GM11168 (cell line): Measurements from ENCODE around the gene RDX.

Experiments used
- in situ Hi-C: fragments of 300-500 bp; cut with MboI; formaldehyde crosslinking; loops from one replicate; pipeline ENCODE4 v1.12.0; 2022; ENCODE audit warnings: low sequenced_read_pairs; ENCODE audit not compliant: unreplicated experiment

RDX gene

DNA sequence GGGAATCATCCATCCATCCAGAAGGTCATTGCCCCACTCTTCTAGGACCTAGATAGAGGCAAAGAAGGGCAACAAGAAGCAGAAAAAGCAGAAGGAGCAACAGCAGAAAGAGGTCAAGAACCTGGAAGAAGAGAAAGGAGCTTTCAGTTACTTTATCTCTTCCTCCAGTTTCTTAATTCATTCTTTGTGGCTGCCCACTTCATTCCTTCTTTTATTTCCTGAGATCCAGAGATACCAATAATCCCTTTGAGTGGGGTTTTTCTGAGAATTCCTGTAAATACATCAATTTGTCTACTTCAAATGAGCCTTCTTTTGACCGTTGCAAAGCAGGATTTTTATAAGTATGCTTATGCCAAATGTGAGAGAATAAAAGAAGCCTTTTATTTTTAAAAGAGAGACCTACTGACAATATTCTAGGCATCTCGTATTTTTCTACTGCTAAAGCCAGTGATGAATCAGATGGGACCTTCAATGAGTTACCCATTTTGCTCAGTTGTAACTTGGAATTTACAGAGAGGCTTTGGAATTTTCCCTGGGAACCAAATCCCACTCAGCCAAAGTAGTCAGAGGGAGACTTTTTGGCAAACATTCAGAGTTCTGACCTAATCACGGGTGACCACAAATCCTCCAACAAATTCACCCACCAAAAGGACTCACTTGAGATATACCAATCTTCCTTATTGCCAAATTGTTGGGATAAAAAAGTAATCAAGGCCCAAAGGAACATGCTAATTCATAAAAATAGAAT is 148.3 kb downstream of the RDX start:
- in situ Hi-C loops: no loop called here

DNA sequence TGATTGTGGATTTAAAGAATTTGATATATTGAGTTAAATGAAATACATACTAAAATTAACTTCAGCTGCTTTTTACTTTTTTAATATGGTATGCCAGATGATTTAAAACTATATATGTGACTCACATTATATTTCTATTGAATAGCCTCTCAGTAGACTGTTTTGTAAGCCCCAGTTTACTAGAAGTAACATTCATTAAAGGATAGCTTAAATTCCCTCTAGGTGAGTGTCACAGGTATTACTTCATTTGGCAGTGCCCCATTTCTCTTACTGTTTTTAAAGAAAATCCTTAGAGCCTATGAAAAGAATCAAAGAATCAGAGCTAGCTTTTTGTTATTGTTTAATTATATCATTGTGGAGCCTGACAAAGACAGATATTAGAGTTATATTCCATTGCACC is 154.6 kb downstream of the RDX start:
- in situ Hi-C loops: no loop called here

DNA sequence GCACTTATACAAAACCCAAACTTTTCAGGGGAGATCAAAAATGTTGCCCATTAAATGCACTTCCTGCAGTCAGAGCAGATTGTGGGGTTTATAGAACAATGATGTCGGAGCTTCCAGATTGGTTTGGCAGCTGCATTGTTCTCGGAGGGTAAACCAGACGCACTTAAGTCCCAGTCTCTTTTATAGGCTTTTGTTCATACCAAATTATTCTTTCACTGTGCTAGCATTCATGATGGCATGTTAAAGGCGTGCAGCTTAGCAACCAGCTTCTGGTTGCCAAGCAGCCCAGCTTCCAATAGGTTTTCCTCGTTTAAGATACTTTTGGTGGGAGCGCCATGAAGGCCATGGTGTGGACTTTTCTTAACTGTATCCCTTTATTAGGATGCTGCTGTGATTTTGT is 162.3 kb downstream of the RDX start:
- in situ Hi-C loops: no loop called here

DNA sequence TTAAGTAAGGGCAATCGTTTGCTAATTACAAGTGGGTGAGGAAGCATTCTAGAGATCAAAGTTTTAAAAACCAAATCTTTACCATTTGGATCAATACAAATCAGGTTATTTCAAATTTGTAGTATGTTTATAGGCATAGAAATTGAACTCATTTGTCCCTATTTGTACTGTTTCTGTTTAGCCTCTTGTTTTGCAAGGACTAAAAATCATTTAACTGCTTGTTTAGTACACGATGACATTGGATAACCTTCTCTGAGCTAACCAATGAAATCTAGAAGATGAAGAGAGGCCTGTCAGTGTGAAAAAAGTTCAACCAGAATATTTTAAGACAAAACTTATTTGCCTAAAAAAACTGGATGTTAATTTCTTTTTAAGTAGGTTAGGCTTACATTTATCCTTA is 163.3 kb downstream of the RDX start:
- in situ Hi-C loops: no loop called here

DNA sequence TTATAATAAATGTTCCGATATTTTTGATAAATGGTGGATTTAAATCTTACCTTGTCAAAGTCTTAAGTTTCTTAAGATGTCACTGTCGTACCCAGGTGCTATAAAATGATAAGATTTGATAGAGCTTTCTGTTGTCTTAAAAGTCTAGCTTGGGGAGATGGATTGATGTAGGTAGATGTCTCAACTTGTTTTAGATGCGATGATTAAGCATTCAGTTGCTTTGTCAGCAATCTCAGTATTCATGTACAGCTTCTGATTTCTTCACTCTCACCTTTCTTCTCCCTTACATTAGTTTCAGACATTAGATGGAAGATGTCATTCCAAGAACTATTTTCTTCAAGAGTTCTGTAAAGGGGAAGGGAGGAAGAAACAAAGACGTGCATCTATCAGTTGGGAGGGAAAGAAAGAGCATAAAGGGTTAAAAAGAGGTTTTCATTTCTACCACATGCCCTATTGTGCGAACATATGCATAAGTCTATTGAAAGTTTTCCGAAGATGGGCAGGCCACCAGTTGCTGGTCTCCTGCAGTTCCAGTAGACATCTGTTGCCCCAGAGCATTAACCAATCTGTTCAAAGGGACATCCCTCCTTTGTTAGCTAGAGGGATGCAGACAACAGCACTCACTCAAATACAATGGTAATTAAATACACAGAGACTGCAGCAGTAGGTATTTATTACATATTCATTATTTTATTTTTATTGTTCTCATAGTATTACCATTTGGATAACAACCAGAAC is 164.9 kb downstream of the RDX start:
- in situ Hi-C loops: no loop called here

DNA sequence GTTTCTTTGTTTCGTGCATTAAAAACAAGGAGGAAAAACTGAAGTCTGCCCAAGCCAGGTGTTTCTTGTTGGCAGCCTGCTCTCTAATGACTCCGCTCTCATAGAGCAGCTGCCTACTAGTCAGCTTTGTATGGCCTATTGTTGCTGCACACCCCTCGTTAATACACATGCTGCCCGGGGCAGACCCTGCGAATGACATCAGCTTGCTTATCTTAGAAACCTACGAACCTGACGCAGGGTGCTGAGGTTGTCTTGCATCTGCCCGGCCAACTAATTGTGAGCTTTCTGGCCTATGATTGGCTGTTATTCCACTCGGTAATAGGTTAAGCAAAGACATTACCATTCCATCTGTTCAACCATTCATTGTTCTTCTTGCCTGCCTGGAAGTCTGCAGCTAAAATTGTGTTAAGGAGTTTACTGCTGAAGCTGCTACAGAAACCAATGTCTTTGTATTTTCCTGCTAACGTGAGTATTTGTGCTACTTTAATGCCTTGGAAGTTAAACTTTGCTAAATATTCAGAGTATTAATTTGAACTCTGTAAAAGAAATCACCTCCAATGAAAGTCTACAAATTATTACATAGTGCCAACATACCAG is 165.7 kb downstream of the RDX start:
- in situ Hi-C loops: no loop called here

DNA sequence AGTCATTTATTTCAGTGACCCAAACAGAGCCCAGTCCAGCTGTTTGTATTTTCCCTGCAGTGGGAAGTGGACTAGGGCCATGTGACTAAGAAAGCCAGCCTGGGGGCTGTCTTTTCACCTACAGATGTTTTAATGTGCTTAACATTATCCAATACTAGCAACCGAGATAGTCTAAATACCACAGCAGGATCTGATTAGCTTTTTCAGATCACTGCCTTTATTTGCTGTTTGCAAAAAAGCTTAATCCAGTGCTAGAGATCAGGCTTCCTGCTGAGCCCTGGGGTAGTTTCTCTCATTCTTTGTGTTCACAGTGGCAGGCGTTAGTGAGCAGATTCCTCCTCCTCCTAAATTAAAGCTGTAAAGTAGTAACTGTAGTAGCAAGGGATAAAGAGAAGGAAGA is 168.3 kb downstream of the RDX start:
- in situ Hi-C loops: no loop called here

DNA sequence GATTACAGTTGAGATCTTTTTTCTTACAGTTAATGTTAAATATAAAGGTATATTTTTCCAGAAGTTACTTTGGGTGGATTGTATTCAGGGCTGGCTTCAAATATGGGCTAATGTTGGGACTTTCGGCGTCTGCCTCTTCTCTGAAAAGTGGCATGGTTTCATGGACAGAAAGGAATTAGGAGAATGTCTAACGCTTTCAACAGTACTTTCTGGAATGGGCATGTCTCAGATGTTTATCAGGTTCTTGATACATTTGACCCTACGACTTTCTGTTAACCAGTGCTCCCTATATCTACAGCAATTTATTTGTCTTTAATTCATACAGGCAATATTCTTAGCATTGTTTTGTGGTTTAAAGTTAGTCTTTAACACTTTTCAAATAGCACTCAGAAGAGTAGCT is 169.5 kb downstream of the RDX start:
- in situ Hi-C loops: no loop called here

DNA sequence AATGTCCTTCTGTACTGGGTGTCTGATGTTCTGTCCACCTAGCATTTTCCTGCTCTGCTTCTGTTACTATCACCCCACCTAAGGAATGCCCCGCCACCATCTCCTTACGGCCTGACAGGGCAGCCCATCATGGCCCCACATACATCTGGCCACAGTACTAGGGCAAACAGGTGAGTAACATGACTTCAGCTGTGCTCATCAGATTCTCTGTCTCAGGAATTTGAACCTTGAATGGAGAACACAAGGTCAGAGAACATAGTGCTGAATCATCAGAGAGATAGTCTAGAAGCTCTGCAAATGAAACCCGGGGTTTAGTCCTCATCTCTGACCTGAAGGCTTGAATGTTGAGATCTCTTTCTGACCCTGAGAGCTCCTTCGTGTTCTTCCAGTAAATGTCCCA is 170.8 kb downstream of the RDX start:
- in situ Hi-C loops: no loop called here
